Activated naive CD4-positive, alpha-beta T cell treated with anti-CD3 and anti-CD28 coated beads, Interleukin-2, amount 10 ng/mL, durations not matched to agents 7 days and 5 days (primary cell): ENCODE measurements around the gene NRARP.

Experiments
- CTCF ChIA-PET: fragments of 350-600 bp; sonication (Branson Sonifier 250); formaldehyde crosslinking; loops from one replicate; lab custom pipeline; 2021; ENCODE audit warnings: antibody characterized with exemption; lab: Charles Lee
- DNase-seq: peaks from one replicate; pipeline ENCODE4 v3.0.0-alpha.2; 2020
- H3K27ac Mint-ChIP-seq: one replicate; pipeline ENCODE4 v1.8.0; 2021; ENCODE audit warnings: mild to moderate bottlenecking, moderate library complexity, mixed read lengths
- H3K27me3 Mint-ChIP-seq: one replicate; pipeline ENCODE4 v1.8.0; 2021; ENCODE audit warnings: mild to moderate bottlenecking, mixed read lengths
- H3K36me3 Mint-ChIP-seq: one replicate; pipeline ENCODE4 v1.8.0; 2021; ENCODE audit warnings: mixed read lengths
- H3K4me1 Mint-ChIP-seq: one replicate; pipeline ENCODE4 v1.8.0; 2021; ENCODE audit warnings: mixed read lengths
- H3K4me3 Mint-ChIP-seq: one replicate; pipeline ENCODE4 v1.8.0; 2021; ENCODE audit warnings: mild to moderate bottlenecking, moderate library complexity, mixed read lengths
- H3K9me3 Mint-ChIP-seq: one replicate; pipeline ENCODE4 v1.8.0; 2021; ENCODE audit warnings: mixed read lengths

Gene NRARP

GRCh38 chr9:137252555-137253506 is 49.2 kb downstream of the NRARP start:
- CTCF ChIA-PET, result interaction anchor here (2.1 kb wide), 1 partner anchor 16 kb away, joined by 11 read pairs; no protein-coding TSS in a partner anchor
- Mint-ChIP-seq H3K27me3 (peaks cover 16% of the 10 kb centered on the region), H3K4me3 (no peak overlapping the region), H3K27ac (no peak overlapping the region), H3K9me3 (no peaks in the 10 kb centered on the region), H3K4me1 (peaks cover 19% of the 10 kb centered on the region), H3K36me3 (peaks cover 10% of the 10 kb centered on the region)
- no peak for DNase-seq

- CTCF ChIA-PET, result no interaction called here
- H3K4me1 Mint-ChIP-seq, result peaks cover 14% of the 10 kb centered on the region
- H3K9me3 Mint-ChIP-seq, result no peaks in the 10 kb centered on the region
- H3K4me3 Mint-ChIP-seq, result no peak overlapping the region
- DNase-seq, result no peak
- peaks cover 8% of the 10 kb centered on the region for H3K36me3 Mint-ChIP-seq
- H3K27me3 Mint-ChIP-seq, result peaks cover 19% of the 10 kb centered on the region
- H3K27ac Mint-ChIP-seq, result no peak overlapping the region
These were observed 50.4 kb downstream of the NRARP start for GRCh38 chr9:137251490-137252268.

DNA sequence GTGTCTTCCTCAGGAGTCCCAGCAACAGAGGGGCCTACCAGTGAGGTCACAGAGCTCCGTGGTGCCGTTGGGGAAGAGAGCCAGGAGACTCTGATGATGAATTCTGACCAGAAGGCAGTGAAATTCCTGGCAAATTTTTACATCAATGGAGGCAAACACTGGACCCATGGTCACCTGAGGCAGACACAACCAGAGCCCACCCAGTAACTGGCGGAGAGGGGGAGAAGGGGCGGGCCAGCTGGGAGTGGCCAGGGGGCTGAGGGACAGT is 50.9 kb downstream of the NRARP start, which contains the start of gene STPG3:
STPG3 (plus strand) TSS at position 93 of the 268 bp plus-strand sequence; CDS start at position 94, 1 bp downstream.
- Mint-ChIP-seq H3K27ac (peak within 1 kb of the TSS; percentile 49), H3K36me3 (peaks cover 3% of the 10 kb centered on the region), H3K27me3 (peaks cover 19% of the 10 kb centered on the region), H3K4me1 (peaks cover 8% of the 10 kb centered on the region), H3K9me3 (no peaks in the 10 kb centered on the region), H3K4me3 (no peak within 1 kb of the TSS)
- no peak for DNase-seq
- CTCF ChIA-PET, result no interaction called here

DNA sequence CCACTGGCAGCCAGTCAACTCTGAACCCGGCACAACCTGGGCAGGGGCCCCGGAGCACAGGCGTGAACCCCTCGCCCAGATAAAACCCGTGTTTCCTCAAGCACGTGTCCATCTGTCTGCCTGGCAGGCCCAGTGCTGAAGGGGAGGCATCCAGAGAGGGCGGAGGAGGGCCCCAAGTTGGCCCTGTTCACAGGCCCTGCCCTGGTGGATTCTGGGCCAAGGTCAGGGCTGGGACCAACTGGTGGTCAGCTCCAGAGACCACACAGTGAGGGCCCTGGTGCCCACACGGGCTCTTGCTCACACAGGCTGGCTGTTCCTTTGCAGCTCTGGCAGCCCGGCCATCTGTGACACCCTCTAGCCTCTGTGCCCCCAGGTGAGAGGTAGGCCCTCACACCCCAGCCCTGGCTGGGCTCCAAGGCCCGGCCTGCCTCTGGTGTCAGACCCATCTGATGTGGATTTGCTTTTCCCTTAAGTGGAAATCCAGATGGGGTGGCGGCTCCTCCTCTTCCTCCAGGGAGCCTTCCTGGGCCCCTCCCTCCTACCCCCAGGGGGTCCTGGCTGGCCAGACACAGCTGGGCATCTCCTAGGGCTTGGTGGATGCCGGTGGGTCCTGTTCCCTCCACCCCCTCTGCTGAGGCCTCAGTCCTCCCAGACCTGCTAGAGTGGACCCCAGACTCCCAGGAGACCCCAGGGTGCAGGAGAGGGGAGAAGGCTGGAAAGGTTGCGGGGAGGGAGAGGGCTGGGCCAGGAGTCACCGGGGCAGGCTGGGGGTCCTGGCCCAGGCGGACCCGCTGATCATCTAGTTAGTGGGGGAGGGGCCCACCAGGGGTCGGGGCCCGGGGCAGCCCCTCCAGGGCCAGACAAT is 51.5 kb downstream of the NRARP start:
- DNase-seq, result no peak
- peaks cover 19% of the 10 kb centered on the region for H3K27me3 Mint-ChIP-seq
- no peak overlapping the region for H3K27ac Mint-ChIP-seq
- CTCF ChIA-PET, result interaction anchor here (1.6 kb wide), 1 partner anchor 14 kb away, joined by 3 read pairs; no protein-coding TSS in a partner anchor
- peaks cover 2% of the 10 kb centered on the region for H3K36me3 Mint-ChIP-seq
- no peak overlapping the region for H3K4me3 Mint-ChIP-seq
- no peaks in the 10 kb centered on the region for H3K9me3 Mint-ChIP-seq
- H3K4me1 Mint-ChIP-seq, result peaks cover 4% of the 10 kb centered on the region
